GM23248 (cell line): Measurements from ENCODE around the gene TGFBR3L. TPM values are rescaled to one million over a fixed set of nuclear protein-coding genes. Genes with fewer than 3 reads are reported as not detected.
"Not testable (repeated sequence)": the region's sequence is repeated elsewhere in the genome, so short reads cannot be mapped to it uniquely, and the experiment has no call there.

ENCODE experiments used
- DNase-seq: peaks from one replicate; pipeline ENCODE4 v3.0.0-alpha.2; 2015
- H2AFZ ChIP-seq: fragments of 200-600 bp; sonication (generic); 2 replicates; pipeline ENCODE4 v1.6.1; 2016; ENCODE audit warnings: antibody characterized with exemption
- H3F3A ChIP-seq: fragments of 200-600 bp; sonication (generic); 2 replicates; pipeline ENCODE4 v1.6.1; 2016; ENCODE audit warnings: mild to moderate bottlenecking, antibody characterized with exemption, mixed run types; ENCODE audit not compliant: insufficient read depth
- H3K27ac ChIP-seq: fragments of 200-600 bp; sonication (generic); 2 replicates; pipeline ENCODE4 v1.5.1; 2016; ENCODE audit warnings: mild to moderate bottlenecking
- H3K27me3 ChIP-seq: fragments of 200-600 bp; sonication (generic); replicated peaks from 2 replicates; pipeline ENCODE4 v1.6.1; 2016; ENCODE audit warnings: mild to moderate bottlenecking; ENCODE audit not compliant: insufficient read depth
- H3K36me3 ChIP-seq: fragments of 200-600 bp; sonication (generic); 2 replicates; pipeline ENCODE4 v1.6.1; 2016; ENCODE audit warnings: low read depth, mild to moderate bottlenecking
- H3K4me1 ChIP-seq: fragments of 200-600 bp; sonication (generic); 2 replicates; pipeline ENCODE4 v1.6.1; 2016; ENCODE audit warnings: mild to moderate bottlenecking; ENCODE audit not compliant: insufficient read depth
- H3K4me2 ChIP-seq: fragments of 200-600 bp; sonication (generic); one replicate; pipeline ENCODE4 v1.6.1; 2016; ENCODE audit warnings: mild to moderate bottlenecking; ENCODE audit not compliant: unreplicated experiment
- H3K4me3 ChIP-seq: fragments of 200-600 bp; sonication (generic); 2 replicates; pipeline ENCODE4 v1.5.1; 2016; ENCODE audit warnings: mild to moderate bottlenecking
- H3K79me2 ChIP-seq: fragments of 200-600 bp; sonication (generic); 2 replicates; pipeline ENCODE4 v1.6.1; 2016; ENCODE audit warnings: mild to moderate bottlenecking; ENCODE audit not compliant: insufficient read depth
- H3K9ac ChIP-seq: fragments of 200-600 bp; sonication (generic); 2 replicates; pipeline ENCODE4 v1.6.1; 2016; ENCODE audit warnings: mild to moderate bottlenecking
- H3K9me2 ChIP-seq: fragments of 200-600 bp; sonication (generic); 2 replicates; pipeline ENCODE4 v1.6.1; 2016; ENCODE audit warnings: mixed run types, mild to moderate bottlenecking, moderate library complexity; ENCODE audit not compliant: insufficient read depth
- H3K9me3 ChIP-seq: fragments of 200-600 bp; sonication (generic); one replicate; pipeline ENCODE4 v1.6.1; 2017; ENCODE audit warnings: low read depth
- H4K20me1 ChIP-seq: fragments of 200-600 bp; sonication (generic); 2 replicates; pipeline ENCODE4 v1.6.0; 2016; ENCODE audit not compliant: insufficient read depth
- EZH2 ChIP-seq: fragments of 200-600 bp; sonication (generic); IDR thresholded peaks from 2 replicates; pipeline ENCODE4 v1.6.1; 2018; ENCODE audit warnings: antibody characterized with exemption, mild to moderate bottlenecking; ENCODE audit not compliant: insufficient read depth, poor library complexity, severe bottlenecking
- EZH2phosphoT487 ChIP-seq: fragments of 200-600 bp; sonication (generic); IDR thresholded peaks from 2 replicates; pipeline ENCODE4 v1.6.1; 2018; ENCODE audit warnings: antibody characterized with exemption, moderate library complexity, mild to moderate bottlenecking, low read depth; ENCODE audit not compliant: insufficient read depth
- WGBS, 2 experiments: methylation state at CpG; one replicate each; pipeline ENCODE4 v1.1.6; 2015 to 2017; ENCODE audit warnings: low lambda C conversion rate in 2 of 2, low coverage in 1 of 2; ENCODE audit errors: missing lambda C conversion rate in 2 of 2; 5-methylcytosine and 5-hydroxymethylcytosine counted together
- in situ Hi-C: fragments of 300-500 bp; cut with MboI; formaldehyde crosslinking; loops from 2 replicates; pipeline ENCODE4 v1.15.0; 2020
- polyA plus RNA-seq: library from polyadenylated mRNA; unstranded; fragments of >200 nt; fragmentation: Nextera tagmentation; extraction: Ambion mirVana; gene quantifications from 2 replicates; pipeline ENCODE4 v1.2.1, GENCODE V29; 2016
- total RNA-seq: library from RNA; depleted of rRNA; stranded (reverse); fragments of >200 nt; shearing (Covaris generic); gene quantifications from 2 replicates; pipeline ENCODE4 v1.2.3, GENCODE V29; 2014

Gene TGFBR3L
- total and polyA plus RNA-seq, 2 experiments from 2014 or later, result 9.0 to 30.6 TPM

- H3K9me3 ChIP-seq, result no peaks in the 10 kb centered on the region
- in situ Hi-C loops, result no loop called here
- 0 out of 2 replicates have a peak, but pooled peaks cover 6% of the 10 kb centered on the region for H3K4me1 ChIP-seq
- WGBS, 2 experiments, result 8 to 9% methylated on average over 9 to 12 of the region's 12 CpGs
- no peaks in the 10 kb centered on the region for H3K27me3 ChIP-seq
- peak overlapping the region; percentile 73 for H3K9ac ChIP-seq
- H3K36me3 ChIP-seq, result no peaks in the 10 kb centered on the region; the same call in 1 of the 2 replicates
- H3K79me2 ChIP-seq, result no peaks in the 10 kb centered on the region
- DNase-seq, result no peak
- H3F3A ChIP-seq, result no peaks in the 10 kb centered on the region
- H3K9me2 ChIP-seq, result no peaks in the 10 kb centered on the region
- no peak for TF ChIP-seq EZH2
- TF ChIP-seq EZH2phosphoT487, result no peak
- H3K27ac ChIP-seq, result peak overlapping the region; percentile 31
- H4K20me1 ChIP-seq, result no peaks in the 10 kb centered on the region
- H2AFZ ChIP-seq, result peak overlapping the region; percentile 79
- H3K4me2 ChIP-seq, result peak overlapping the region; percentile 88
- H3K4me3 ChIP-seq, result peak overlapping the region; percentile 74
Measured at GRCh38 chr19:7916955-7917266, 2.3 kb downstream of the TGFBR3L start.

GRCh38 chr19:7917267-7918061 lies 2.8 kb downstream of the TGFBR3L start:
- no peaks in the 10 kb centered on the region for H3K9me2 ChIP-seq
- H3F3A ChIP-seq, result no peaks in the 10 kb centered on the region
- no peak for TF ChIP-seq EZH2phosphoT487
- TF ChIP-seq EZH2, result no peak
- H3K36me3 ChIP-seq, result no peaks in the 10 kb centered on the region; the same call in 1 of the 2 replicates
- 1% methylated on average over 52 to 56 of the region's 71 CpGs for WGBS, 2 experiments
- peak overlapping the region; percentile 73 for H3K9ac ChIP-seq
- no peaks in the 10 kb centered on the region for H3K9me3 ChIP-seq
- peak overlapping the region; percentile 79 for H2AFZ ChIP-seq
- peak overlapping the region; percentile 31 for H3K27ac ChIP-seq
- DNase-seq, result peak; percentile 88
- in situ Hi-C loops, result no loop called here
- no peaks in the 10 kb centered on the region for H4K20me1 ChIP-seq
- peak overlapping the region; percentile 74 for H3K4me3 ChIP-seq
- 0 out of 2 replicates have a peak, but pooled peaks cover 8% of the 10 kb centered on the region for H3K4me1 ChIP-seq
- H3K79me2 ChIP-seq, result peaks cover 5% of the 10 kb centered on the region; the same call in 1 of the 2 replicates
- no peaks in the 10 kb centered on the region for H3K27me3 ChIP-seq
- H3K4me2 ChIP-seq, result peak overlapping the region; percentile 88

- WGBS, 2 experiments, result 33 to 37% methylated on average over 28 to 29 of the region's 29 CpGs
- Histone ChIP-seq H3K9ac (peak overlapping the region; percentile 73), H3K4me3 (peak overlapping the region; percentile 74), H3K79me2 (peaks cover 11% of the 10 kb centered on the region), H2AFZ (peak overlapping the region; percentile 79), H3K4me2 (peak overlapping the region; percentile 88)
- H3K27me3 ChIP-seq, H3F3A ChIP-seq, H3K4me1 ChIP-seq, H4K20me1 ChIP-seq, H3K36me3 ChIP-seq, DNase-seq, H3K9me3 ChIP-seq, H3K27ac ChIP-seq, H3K9me2 ChIP-seq, in situ Hi-C loops: not testable (repeated sequence)
Measured at GRCh38 chr19:7918062-7918614, 3.5 kb downstream of the TGFBR3L start.

GRCh38 chr19:7918615-7919421 lies 4.2 kb downstream of the TGFBR3L start:
- Histone ChIP-seq H3K9me2 (no peaks in the 10 kb centered on the region), H3K4me1 (0 out of 2 replicates have a peak, but pooled peaks cover 8% of the 10 kb centered on the region), H3K9ac (peak overlapping the region; percentile 79), H4K20me1 (no peaks in the 10 kb centered on the region), H3K9me3 (no peaks in the 10 kb centered on the region), H3K4me2 (peak overlapping the region; percentile 91), H3K79me2 (peaks cover 16% of the 10 kb centered on the region), H3K36me3 (no peaks in the 10 kb centered on the region), H3F3A (no peaks in the 10 kb centered on the region), H3K27ac (no peak overlapping the region), H3K27me3 (no peaks in the 10 kb centered on the region), H3K4me3 (peak overlapping the region; percentile 77), H2AFZ (no peak overlapping the region)
- in situ Hi-C loops, result no loop called here
- DNase-seq, result no peak
- 58 to 60% methylated on average over 40 to 42 of the region's 42 CpGs for whole genome bisulfite sequencing, 2 experiments
- TF ChIP-seq EZH2phosphoT487, result no peak
- TF ChIP-seq EZH2, result no peak
